ENCODE data around the gene ZSWIM5. TPM values are rescaled to one million over a fixed set of nuclear protein-coding genes. Genes with fewer than 3 reads are reported as not detected.

Gene ZSWIM5
- total RNA-seq, 1 experiment from 2014 or later = 1.4 TPM

- H4K20me1 ChIP-seq (ENCODE audit: low read length) = no peaks in the 10 kb centered on the region
- H3K9me3 ChIP-seq (ENCODE audit: low read length) = no peaks in the 10 kb centered on the region
- no peaks in the 10 kb centered on the region for H3F3A ChIP-seq (ENCODE audit: low read length, unreplicated experiment)
- ChIA-PET POLR2A (ENCODE audit: unreplicated experiment) (no interaction called here), CTCF (no interaction called here)
- no peak overlapping the region for H2AFZ ChIP-seq (ENCODE audit: low read length)
- H3K4me1 ChIP-seq (ENCODE audit: insufficient read depth, low read length) = peaks cover 13% of the 10 kb centered on the region
- H3K4me2 ChIP-seq (ENCODE audit: low read length) = no peak overlapping the region
- H3K27me3 ChIP-seq (ENCODE audit: low read length) = no peaks in the 10 kb centered on the region
- DNase-seq (no peak), ATAC-seq (no peak)
- no TSS peak for BruUV-seq (replicated peaks)
- H3K9ac ChIP-seq (ENCODE audit: low read length) = no peak overlapping the region
- intact Hi-C loops (cut with micrococcal nuclease) = no loop called here
- no peaks in the 10 kb centered on the region for H3K9me2 ChIP-seq (replicated peaks; ENCODE audit: low read length)
- peaks cover 19% of the 10 kb centered on the region for H3K36me3 ChIP-seq (ENCODE audit: low read depth, low read length)
- H3K27ac ChIP-seq (ENCODE audit: low read length) = no peak overlapping the region
- peaks cover 14% of the 10 kb centered on the region for H3K79me2 ChIP-seq (ENCODE audit: low read length)
- no peak for TF ChIP-seq EZH2 (IDR thresholded peaks at IDR 0.05; ENCODE audit: low read length, unreplicated experiment)
- no peak for TF ChIP-seq CTCF (conservative IDR thresholded peaks at IDR 0.05; ENCODE audit: low read depth, low read length)
- TF ChIP-seq EZH2phosphoT487 (IDR thresholded peaks at IDR 0.05; ENCODE audit: borderline replicate concordance, low read length) = no peak
- H3K4me3 ChIP-seq (ENCODE audit: low read length) = no peak overlapping the region
These were observed 199.1 kb downstream of the ZSWIM5 start for GRCh38 chr1:45007311-45007710.

GRCh38 chr1:45005761-45006160, 200.6 kb downstream of the ZSWIM5 start:
- no peak overlapping the region for H2AFZ ChIP-seq (ENCODE audit: low read length)
- H3K79me2 ChIP-seq (ENCODE audit: low read length) = peaks cover 14% of the 10 kb centered on the region
- no peak overlapping the region for H3K4me2 ChIP-seq (ENCODE audit: low read length)
- no peak overlapping the region for H3K9ac ChIP-seq (ENCODE audit: low read length)
- no TSS peak for BruUV-seq (replicated peaks)
- no peak overlapping the region for H3K4me3 ChIP-seq (ENCODE audit: low read length)
- POLR2A ChIA-PET (ENCODE audit: unreplicated experiment) = no interaction called here
- H3K9me2 ChIP-seq (replicated peaks; ENCODE audit: low read length) = no peaks in the 10 kb centered on the region
- no peak overlapping the region for H3K27ac ChIP-seq (ENCODE audit: low read length)
- H3F3A ChIP-seq (ENCODE audit: low read length, unreplicated experiment) = no peaks in the 10 kb centered on the region
- H3K4me1 ChIP-seq (ENCODE audit: insufficient read depth, low read length) = peaks cover 6% of the 10 kb centered on the region; the same call in 1 of the 2 replicates
- no peaks in the 10 kb centered on the region for H3K9me3 ChIP-seq (ENCODE audit: low read length)
- ATAC-seq (no peak), DNase-seq (no peak)
- no peaks in the 10 kb centered on the region for H3K27me3 ChIP-seq (ENCODE audit: low read length)
- intact Hi-C loops (cut with micrococcal nuclease) = no loop called here
- H4K20me1 ChIP-seq (ENCODE audit: low read length) = no peaks in the 10 kb centered on the region
- no peak for TF ChIP-seq EZH2phosphoT487 (IDR thresholded peaks at IDR 0.05; ENCODE audit: borderline replicate concordance, low read length)
- TF ChIP-seq EZH2 (IDR thresholded peaks at IDR 0.05; ENCODE audit: low read length, unreplicated experiment) = no peak
- CTCF ChIA-PET = no interaction called here
- peaks cover 19% of the 10 kb centered on the region for H3K36me3 ChIP-seq (ENCODE audit: low read depth, low read length)

GRCh38 chr1:45004281-45004920, 202.0 kb downstream of the ZSWIM5 start:
- no peaks in the 10 kb centered on the region for H4K20me1 ChIP-seq (ENCODE audit: low read length)
- no peak overlapping the region for H3K4me2 ChIP-seq (ENCODE audit: low read length)
- TF ChIP-seq EZH2phosphoT487 (IDR thresholded peaks at IDR 0.05; ENCODE audit: borderline replicate concordance, low read length) (no peak), EZH2 (IDR thresholded peaks at IDR 0.05; ENCODE audit: low read length, unreplicated experiment) (no peak)
- no peak overlapping the region for H3K27ac ChIP-seq (ENCODE audit: low read length)
- no peak for ATAC-seq
- ChIA-PET CTCF (no interaction called here), POLR2A (ENCODE audit: unreplicated experiment) (no interaction called here)
- no peaks in the 10 kb centered on the region for H3K4me1 ChIP-seq (ENCODE audit: insufficient read depth, low read length)
- no peaks in the 10 kb centered on the region for H3F3A ChIP-seq (ENCODE audit: low read length, unreplicated experiment)
- H3K79me2 ChIP-seq (ENCODE audit: low read length) = no peaks in the 10 kb centered on the region
- intact Hi-C loops (cut with micrococcal nuclease) = no loop called here
- no peak overlapping the region for H3K9ac ChIP-seq (ENCODE audit: low read length)
- no peak overlapping the region for H2AFZ ChIP-seq (ENCODE audit: low read length)
- peaks cover 19% of the 10 kb centered on the region for H3K36me3 ChIP-seq (ENCODE audit: low read depth, low read length)
- H3K4me3 ChIP-seq (ENCODE audit: low read length) = no peak overlapping the region
- no peaks in the 10 kb centered on the region for H3K9me3 ChIP-seq (ENCODE audit: low read length)
- no peak for DNase-seq
- BruUV-seq (replicated peaks) = no TSS peak
- no peaks in the 10 kb centered on the region for H3K9me2 ChIP-seq (replicated peaks; ENCODE audit: low read length)
- H3K27me3 ChIP-seq (ENCODE audit: low read length) = no peaks in the 10 kb centered on the region

Data from PC-3 (cell line).